HG02763 (cell line): ENCODE data around the gene PAFAH1B1.

Experiments used
- ATAC-seq: cut with Tn5 transposase; IDR thresholded peaks from one replicate; pipeline ENCODE4 v1.9.1; 2021; ENCODE audit warnings: mild to moderate bottlenecking, moderate library complexity; ENCODE audit not compliant: unreplicated experiment

Gene PAFAH1B1

DNA sequence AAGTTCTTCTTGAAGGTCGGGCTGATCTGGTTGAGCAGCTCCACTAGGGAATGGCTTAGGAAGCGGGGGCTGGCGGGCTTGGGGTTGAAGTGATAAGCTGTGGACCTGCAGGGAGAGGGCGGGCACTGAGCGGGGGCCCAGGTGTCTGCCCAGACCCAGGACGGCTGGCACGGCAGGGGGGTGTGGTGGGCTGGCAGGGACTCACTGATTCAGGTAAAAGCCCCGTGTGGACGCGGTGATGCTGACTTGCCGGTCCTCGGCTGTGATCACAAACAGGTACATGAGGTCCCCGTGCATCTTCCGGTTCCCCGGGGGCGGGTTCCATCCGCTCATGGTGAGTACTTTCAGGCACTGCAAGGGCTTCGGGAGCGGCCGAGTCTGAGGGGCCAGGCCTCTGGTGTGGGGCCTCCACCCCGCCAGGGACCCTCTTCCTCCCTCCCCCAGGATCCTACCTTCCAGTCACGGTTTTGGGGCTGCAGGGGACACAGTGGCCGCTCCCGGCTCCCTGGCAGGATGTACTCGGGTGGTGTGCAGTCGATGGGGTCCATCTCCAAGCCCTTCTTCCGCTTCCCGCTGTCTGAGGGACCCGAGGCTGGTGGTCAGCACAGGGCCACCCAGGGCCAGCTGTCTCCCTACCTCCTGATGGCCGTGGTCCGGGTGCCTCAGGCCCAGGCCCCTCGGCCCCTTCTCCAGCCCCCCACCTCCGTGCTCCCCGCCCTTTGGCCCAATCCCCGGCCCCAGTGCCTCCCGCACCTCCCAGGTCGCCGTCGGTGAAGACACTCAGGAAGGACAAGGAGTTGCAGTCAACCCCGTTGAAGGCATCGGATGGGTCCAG, 107.9 kb downstream of the PAFAH1B1 start:
- ATAC-seq: no peak

DNA sequence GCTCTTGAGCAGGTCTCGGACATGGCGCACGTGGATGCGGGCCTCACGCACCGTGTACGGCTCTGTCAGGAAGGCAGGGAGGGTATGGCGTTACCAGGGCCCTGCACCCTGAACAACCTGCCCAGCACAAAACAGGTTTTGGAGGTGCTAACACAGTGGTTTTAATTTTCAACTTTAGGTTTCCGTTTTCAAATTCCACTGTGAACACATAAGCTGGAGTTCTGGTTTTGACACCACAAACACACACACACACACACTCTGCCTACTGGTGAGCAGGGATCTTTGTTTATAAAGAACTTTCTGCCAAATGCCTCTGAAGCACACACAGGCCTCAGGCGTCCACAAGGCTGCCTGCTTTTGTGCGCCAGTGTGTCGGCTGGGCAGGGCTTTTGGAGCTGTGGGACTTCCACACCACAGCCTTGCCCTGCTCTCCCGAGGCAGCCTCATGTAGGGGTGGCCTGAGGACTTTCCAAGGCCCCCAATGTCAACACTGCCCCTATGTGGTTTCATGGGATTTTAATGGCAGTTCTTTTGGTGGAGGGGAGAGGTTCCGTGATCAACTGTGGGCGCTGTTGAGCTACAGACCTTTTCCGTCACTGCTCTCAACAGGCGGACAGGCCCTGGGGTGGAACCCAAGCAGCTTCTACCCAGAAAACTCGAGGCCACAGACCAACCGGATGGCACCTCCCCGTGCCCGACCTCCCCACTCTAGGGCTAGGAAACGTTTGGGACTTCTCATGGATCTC, 108.7 kb downstream of the PAFAH1B1 start:
- ATAC-seq: no peak

DNA sequence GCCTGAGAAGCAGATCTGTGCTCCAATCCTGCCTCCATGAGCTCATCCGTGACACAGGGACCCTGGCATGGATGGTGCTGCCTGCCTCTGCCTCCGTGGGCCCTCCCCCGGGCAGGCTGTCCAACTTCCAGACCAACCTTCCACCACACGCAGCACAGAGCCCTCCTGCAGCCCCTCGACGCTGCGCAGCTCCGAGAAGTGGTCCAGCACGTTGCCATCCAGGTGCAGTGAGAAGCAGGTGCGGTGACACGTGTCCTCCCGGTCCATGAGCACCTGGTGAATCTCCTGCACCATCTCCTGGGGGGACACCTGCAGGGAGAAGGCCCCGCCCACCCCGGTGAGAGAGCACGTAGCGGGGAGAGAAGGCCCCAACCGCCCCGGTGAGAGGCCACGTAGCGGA, 109.7 kb downstream of the PAFAH1B1 start:
- ATAC-seq: no peak

DNA sequence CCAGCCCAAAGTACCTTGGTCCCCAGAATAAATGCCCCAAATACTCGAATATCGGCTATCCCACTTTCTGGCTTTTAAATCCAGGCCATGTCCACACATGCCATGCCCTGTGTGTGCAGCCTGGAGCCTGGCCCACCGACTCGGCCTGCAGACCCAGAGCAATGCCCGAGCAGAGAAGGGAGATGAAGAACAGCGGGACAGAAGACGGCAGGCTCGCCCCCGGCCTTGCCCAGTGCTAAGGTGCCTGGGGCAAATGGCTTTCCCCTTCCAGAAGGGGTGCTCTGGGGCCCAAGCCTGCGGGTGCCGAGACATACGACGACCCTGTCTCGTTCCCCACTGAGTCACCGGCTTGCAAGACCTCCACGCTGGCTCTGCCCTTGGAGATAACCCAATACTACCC, 110.2 kb downstream of the PAFAH1B1 start:
- ATAC-seq: no peak

DNA sequence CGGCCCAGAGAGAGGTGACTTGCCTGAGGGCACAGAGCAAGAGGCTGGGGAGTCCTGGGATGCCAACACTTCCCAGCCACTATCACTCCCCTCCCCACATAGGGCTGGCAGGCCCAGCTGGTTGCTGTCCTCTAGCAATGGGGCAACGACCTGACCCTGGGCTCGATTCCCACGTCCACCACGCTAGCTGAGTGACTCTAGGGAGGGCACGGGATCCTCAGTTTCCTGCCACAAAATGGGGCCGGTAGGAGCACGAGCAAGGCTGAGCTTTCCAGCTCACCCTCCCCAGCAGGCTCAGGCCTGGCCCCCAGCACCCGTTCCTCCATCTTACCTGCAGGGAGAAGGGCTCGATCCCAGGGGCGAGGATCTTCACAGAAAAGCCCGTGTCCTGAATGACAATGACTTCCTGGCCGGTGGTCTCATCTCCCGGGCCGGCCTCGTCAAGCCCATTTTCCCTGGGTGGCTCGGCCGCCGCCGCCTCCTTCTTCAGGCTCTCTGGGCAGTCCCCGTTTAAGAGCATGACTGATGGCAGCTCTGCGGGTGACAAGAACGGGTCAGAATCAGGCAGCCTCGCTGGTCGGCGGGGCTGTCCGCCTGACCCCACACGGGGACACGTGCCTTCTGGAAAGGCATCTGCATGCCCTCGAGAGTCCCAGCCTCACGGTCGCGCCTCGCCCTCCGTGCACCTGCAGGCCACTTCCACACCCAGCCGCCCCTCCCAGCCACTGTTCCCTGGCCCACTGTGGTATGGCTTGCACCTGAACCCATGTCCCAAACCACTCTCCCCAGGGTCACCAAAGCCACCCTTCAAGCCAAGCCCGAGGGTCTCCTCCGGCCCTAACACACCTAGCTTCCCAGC, 110.8 kb downstream of the PAFAH1B1 start:
- ATAC-seq: no peak

DNA sequence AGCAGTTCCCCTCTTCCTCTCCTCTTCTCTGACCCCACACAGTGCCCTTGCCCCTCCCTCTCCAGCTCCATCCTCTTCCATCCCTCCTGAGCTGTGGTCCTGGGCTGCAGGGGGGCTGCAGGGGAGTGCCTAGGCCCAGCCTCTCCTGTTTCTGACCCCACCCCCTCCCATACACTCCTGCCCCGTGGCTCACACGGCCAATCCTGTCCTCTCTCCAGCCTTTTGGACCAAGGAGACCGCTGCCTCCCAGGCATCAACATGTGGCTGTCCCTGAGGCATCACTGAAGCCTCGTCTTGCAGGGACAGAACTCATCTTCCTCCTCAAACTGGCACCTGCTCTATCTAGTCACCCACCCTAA, 111.4 kb downstream of the PAFAH1B1 start:
- no peak for ATAC-seq

DNA sequence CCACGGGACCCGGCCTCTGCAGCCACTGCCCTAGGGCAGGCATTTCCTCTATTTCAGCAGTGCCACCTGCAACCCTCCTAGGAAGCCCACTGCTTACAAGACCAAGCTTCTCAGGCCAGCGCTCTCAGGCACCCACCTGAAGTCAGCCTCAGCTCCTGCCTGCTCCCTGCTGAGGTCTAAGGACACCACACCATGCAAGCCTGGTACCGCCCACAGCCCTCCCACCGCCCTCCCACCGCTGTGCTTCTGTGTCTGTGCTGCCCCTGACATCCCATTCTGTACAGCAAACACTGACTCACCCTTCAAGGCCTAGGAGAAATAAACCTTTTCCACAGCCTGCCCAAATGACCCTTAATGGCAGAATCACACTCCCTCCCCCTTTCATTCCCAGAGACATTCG, 111.8 kb downstream of the PAFAH1B1 start:
- no peak for ATAC-seq

DNA sequence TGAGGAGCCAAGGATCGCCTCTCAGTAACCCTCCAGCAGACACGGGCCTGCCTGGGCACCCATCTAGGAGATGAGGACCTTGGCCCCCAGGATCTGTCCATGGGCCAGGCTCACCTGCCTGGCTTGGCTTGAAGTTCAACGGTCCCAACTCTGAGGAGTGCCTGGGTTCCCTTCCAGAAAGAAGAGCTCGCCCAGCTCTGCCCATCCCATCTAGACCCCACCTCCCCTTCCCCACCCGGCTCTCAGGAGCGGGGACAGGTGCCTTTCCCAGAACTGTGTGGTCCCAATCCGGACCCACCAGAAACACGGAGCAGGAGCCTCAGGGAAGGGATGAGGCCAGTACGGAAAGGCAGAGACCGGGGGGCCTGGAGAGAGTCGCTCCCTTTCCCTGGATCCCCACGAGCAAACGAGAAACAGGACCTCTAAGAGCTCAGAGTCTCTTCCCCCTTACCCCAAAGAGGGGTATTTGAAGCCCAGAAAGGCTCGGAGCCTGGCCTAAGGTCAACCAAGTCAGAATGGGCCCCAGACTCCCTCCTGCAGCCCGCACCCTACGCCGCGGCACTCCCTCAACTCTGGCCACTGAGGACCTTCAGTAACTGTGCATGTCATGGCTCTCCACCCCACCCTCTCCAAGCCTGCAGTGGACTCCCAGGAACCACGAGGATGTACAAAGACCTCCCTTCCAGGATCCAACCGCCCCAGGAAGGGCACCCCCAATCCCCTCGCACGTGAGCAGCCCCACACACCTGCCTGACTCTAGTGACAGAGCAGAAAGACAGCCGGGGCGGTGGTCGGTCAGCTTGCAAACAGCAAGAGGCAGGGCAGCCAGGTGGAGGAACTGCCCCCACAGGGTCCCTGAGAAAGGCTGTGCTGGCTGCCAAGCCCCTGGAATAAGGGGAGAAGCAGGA, 112.7 kb downstream of the PAFAH1B1 start:
- no peak for ATAC-seq

DNA sequence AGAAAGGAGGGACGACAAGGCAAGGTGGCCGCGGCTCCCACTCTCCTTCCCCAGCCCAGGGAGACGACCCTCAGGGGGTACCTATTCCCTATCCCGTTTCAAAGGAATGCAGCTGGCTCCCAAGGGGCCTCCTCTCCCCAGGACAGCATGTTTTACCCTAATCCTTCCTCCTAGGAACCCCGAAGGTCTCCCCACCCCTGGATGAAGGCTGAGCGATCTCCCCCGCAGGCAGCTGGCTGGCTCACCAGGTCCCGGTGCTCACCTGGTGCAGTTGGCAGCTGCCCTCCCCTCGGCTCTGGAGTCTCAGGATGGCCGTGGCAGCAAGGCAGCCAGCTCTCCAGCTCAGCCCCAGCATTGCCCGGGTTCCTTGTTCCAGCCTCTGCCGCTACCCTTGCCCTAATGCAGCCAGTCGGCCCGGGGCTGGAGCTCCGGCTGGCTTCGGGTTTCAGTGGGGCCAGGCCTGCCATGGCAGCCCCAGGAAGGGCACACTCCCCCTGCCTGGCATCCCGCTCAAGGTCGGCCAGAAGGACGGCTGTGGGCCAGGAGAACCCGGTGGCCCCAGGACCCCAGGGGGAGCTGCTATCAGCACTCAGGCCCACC, 113.6 kb downstream of the PAFAH1B1 start:
- ATAC-seq: no peak

DNA sequence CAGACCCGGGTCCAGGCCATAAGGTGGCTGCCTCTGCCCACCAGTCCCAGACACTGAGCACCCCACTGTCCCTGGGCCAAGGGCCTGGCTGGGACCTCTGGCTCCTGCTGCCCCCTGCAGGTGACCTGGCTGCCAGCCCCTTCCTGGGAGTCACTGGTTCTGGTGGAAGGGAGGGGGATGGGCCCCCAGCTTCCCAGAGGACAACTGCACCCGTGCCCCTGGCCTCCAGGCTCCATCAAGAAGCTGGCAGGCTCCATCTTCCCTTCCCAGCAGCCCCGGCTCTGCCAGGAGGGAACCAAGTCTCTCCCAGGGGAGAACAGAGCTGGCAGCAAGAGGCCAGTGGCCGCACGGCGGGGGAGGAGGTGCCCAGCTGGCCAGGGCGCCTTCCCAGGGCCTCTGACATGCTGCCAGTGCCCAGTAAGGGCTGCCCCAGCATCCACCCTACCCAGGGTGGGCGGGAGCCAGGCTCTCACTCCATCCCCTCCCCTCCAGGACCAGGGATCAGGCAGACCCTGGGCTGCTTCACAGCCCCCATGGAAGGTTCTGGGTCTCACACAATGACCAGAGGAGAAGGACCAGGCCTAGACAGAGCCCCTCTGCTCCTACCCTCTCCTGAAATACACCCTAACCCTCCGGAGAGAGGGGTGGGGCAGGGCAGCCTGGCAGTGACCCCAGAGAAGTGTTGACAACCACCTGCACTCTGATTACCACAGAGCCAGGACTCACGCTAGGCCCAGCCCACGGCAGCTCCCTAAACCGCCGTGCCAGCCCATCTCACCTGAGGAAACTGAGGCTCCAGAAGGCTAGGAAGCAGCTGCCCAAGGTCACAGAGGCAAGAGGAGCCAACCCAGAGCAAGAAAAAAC, 114.5 kb downstream of the PAFAH1B1 start:
- ATAC-seq: no peak

DNA sequence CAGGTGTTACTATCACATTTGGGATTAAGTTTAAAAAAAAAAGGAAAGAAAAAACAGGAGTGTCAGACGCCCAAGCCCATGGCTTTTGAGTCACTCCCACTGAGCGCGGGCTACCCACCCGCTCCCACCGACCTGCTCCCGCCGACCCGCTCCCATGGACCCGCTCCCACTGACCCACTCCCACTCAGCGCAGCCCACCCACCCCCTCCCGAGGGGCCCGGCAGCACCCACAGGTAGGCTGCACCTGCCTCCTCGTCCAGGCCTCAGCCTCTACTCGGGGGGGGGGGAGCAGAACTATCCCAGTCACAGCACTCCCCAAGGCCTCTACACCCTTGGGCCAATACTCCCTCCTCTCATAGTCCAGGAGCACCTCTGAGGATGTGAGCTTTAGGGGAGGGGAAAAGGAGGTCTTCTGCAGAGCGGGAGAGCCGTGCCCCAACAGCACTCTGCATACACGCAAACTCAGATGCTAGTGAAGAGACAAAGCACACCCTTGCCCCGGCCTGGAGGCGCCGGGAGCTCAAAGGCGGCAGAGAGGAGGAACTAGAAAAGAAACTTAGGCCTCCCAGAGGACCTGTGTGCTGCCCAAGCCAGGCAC, 115.2 kb downstream of the PAFAH1B1 start:
- ATAC-seq: no peak

DNA sequence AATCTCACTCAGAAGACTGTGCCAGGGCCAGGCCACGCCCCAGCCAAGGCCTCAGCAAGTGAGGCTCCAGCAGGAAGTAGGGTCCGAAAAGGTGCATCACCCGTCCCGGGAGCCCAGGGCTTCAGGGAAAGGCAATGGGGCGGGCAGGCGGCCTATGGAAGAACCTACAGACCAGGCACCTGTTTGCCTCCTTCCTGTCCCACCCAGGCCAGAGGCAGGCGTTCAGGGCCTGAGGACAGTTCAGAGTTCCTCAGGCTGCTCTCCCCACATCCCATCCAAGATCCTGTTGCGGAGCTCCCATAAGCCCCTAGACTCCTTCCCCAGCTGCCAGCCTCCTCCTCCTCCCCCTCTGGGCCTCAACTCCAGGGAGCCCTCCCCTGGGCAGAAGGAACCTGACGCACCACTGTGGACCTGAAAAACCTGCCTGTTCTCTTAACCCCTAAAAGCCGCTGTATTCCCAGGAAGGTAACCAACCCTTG, 115.8 kb downstream of the PAFAH1B1 start:
- no peak for ATAC-seq

DNA sequence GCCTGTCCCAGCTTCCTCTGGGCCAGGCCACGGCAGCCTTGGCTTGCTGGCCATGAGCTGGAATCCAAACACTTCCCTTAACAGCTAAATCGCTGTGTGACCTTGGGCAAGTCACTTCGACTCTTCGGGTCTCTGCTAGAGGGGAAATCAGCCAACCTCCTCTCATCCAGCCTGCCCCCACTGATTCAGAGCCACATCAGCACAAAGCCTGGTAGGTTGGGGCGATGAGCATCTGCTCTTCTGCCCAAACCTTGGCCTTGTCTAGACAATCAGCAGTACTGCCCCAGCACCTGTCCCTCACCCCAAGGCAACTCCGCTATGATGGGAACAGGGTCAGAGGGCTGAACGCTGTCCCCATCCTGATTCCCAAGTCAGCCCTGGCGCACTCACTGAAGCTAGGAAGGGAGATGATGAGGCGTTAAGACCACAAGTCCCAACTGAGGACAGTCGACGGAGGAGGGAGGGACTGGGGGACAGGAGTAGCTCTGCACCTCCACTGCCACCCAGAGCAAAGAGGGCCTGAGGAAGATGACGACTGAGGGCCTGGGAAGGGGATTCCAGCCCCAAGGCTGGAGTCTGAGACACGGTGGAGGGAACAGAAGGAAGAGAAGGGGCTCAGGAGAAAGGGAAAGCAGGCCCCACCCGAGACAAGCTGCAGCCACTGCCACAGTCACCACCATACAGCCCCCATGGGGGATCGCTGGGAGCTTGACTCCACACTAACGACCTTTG, 116.8 kb downstream of the PAFAH1B1 start:
- ATAC-seq: no peak

DNA sequence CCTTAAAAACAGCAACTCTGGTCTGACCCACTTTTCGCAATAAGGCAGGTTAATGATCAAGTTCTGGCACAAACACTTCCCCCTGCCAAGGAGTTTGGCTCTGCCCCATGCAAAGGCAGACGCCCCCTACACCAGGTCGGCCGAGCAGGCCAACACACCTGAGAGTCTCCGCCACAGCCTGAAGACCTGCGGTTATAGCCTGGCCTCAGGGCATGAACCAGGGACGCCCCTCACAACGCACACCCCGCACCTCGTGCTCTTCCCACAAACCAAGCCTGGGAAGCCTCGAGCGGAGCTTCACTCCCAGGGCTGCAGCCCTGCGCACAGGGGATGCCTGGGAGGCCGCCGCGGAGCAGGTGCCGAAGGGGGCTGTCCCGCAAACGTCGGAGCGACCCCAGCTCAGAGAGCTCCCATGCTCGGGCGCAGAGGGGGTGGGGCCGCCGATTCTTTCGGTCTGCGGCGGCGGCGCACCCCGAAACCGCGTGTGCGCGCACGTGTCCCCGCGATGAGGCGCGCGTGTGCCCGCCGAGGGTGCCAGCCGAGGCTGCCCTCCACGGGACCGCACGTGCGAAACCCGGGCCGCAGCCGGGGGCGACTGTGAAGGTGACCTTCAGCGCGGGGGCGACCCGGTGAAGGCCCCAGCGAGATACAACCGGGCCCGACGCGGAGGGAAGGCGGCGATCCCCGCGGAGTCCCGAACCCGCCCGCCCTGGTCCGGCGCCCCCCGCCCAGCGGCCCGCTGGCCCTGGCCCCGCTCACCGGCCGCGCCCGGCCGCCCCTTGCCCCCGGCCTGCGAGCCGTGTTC, 117.6 kb downstream of the PAFAH1B1 start:
- peak; percentile 21 for ATAC-seq

DNA sequence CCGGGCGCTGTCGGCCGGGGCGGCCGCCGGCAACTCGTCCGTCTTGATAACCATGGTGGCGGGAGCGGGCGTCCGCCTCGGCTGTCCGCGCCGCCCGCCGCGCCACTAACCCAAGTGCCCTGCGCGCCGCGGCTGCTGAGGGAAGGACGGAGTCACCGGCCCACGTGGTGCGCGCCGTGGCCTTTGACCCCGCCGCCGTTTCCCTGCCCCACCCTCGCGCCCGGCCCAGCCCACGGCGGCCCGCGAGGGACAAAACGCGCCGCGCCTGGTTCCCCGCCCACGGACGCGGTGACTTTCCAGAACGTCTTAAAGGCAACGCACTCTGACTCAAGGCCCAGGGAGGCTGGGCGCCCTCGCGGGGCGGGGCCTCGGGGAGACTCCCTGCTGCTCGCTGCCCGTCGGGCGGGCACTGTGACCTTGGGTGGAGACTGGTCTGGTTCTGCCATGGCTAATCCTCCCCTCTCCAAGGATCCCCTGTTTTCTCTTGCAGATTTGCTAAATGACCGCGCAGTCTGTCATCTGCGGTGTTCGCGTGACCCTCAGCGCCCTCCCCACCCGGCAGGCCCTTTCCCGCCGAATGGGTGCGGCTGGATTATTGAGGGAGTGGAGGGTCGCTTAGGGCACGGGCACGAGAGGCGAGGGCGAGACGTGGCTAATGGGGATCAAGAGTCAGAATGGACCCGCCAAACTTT, 118.3 kb downstream of the PAFAH1B1 start, which contains the start of gene CLUH:
Gene CLUH, minus strand, starts transcription at position 157 of the 692 bp plus-strand sequence. Its CDS starts 103 bp downstream, at position 54.
- ATAC-seq: peak; percentile 69

DNA sequence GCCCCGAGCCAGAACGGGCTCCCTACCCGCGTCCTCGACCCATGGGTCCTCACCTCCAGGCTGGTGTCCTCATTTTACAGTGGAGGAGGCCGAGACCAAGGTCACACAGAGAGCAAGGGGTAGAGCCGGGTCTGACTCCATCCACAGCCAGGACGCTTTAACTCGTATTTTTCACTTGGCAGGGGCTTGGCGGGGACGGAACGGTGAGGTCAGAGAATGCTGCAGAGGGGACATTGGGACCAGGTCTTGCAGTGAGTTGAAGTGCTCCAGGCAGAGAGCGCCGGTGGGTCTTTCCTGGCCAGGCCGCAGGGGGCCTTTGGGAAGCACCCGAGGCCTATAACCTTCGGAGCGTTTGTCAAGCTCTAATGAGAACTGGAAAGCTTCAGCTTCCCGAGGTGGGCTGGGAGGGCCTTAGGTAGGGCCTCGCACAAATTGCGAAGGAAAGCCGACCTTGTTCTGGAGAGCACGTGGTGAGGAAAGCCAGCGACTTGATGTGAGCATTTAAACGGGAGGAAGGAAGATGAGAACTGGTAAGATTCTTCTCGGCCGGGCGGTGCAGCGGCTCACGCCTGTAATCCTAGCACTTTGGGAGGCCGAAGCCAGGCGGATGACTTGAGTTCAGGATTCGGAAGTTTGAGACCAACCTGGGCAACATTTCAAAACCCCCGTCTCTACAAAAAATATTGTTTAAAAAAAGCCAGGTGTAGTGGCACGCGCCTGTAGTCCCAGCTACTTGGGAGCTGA, 119.0 kb downstream of the PAFAH1B1 start:
- no peak for ATAC-seq
